ENCODE data around the gene TFCP2L1. TPM values are rescaled to one million over a fixed set of nuclear protein-coding genes. Genes with fewer than 3 reads are reported as not detected.

The TFCP2L1 gene
- total RNA-seq, 2 donors from 2014 or later: 0.03 TPM; not detected in 1

- ATAC-seq (replicated peaks): no peak
Measured at GRCh38 chr2:121245913-121246312, 39.1 kb downstream of the TFCP2L1 start.

GRCh38 chr2:121245120-121245820, 39.7 kb downstream of the TFCP2L1 start:
- Mint-ChIP-seq H3K4me3 (no peak overlapping the region), H3K4me1 (no peaks in the 10 kb centered on the region), H3K27me3 (peaks cover 3% of the 10 kb centered on the region), H3K36me3 (ENCODE audit: low read depth) (no peaks in the 10 kb centered on the region), H3K27ac (no peak overlapping the region), H3K9me3 (no peaks in the 10 kb centered on the region)
- no peak for ATAC-seq (replicated peaks)

More at GRCh38 chr2:121245913-121246312, 39.1 kb downstream of the TFCP2L1 start:
- Mint-ChIP-seq H3K36me3 (ENCODE audit: low read depth) (no peaks in the 10 kb centered on the region), H3K4me3 (no peak overlapping the region), H3K27me3 (peaks cover 3% of the 10 kb centered on the region), H3K27ac (no peak overlapping the region), H3K9me3 (no peaks in the 10 kb centered on the region), H3K4me1 (no peaks in the 10 kb centered on the region)

GRCh38 chr2:121244616-121245015, 40.4 kb downstream of the TFCP2L1 start:
- no peak overlapping the region for H3K27ac Mint-ChIP-seq
- no peaks in the 10 kb centered on the region for H3K9me3 Mint-ChIP-seq
- peaks cover 3% of the 10 kb centered on the region for H3K27me3 Mint-ChIP-seq
- no peak overlapping the region for H3K4me3 Mint-ChIP-seq
- ATAC-seq (replicated peaks): no peak
- H3K4me1 Mint-ChIP-seq: no peaks in the 10 kb centered on the region
- no peaks in the 10 kb centered on the region for H3K36me3 Mint-ChIP-seq (ENCODE audit: low read depth)

- no peaks in the 10 kb centered on the region for H3K4me1 Mint-ChIP-seq
- no peaks in the 10 kb centered on the region for H3K27me3 Mint-ChIP-seq
- no peak overlapping the region for H3K27ac Mint-ChIP-seq
- no peaks in the 10 kb centered on the region for H3K9me3 Mint-ChIP-seq
- H3K36me3 Mint-ChIP-seq (ENCODE audit: low read depth): no peaks in the 10 kb centered on the region
- ATAC-seq (replicated peaks): no peak
- H3K4me3 Mint-ChIP-seq: no peak overlapping the region
Measured at GRCh38 chr2:121243821-121244460, 41.1 kb downstream of the TFCP2L1 start.

GRCh38 chr2:121242976-121243375, 42.0 kb downstream of the TFCP2L1 start:
- H3K27ac Mint-ChIP-seq: no peak overlapping the region
- no peaks in the 10 kb centered on the region for H3K4me1 Mint-ChIP-seq
- no peaks in the 10 kb centered on the region for H3K36me3 Mint-ChIP-seq (ENCODE audit: low read depth)
- ATAC-seq (replicated peaks): no peak
- no peaks in the 10 kb centered on the region for H3K9me3 Mint-ChIP-seq
- no peak overlapping the region for H3K4me3 Mint-ChIP-seq
- no peaks in the 10 kb centered on the region for H3K27me3 Mint-ChIP-seq

GRCh38 chr2:121242175-121242875, 42.7 kb downstream of the TFCP2L1 start:
- H3K4me1 Mint-ChIP-seq: no peaks in the 10 kb centered on the region
- no peak overlapping the region for H3K4me3 Mint-ChIP-seq
- ATAC-seq (replicated peaks): no peak
- H3K27me3 Mint-ChIP-seq: no peaks in the 10 kb centered on the region
- H3K9me3 Mint-ChIP-seq: no peaks in the 10 kb centered on the region
- H3K36me3 Mint-ChIP-seq (ENCODE audit: low read depth): no peaks in the 10 kb centered on the region
- no peak overlapping the region for H3K27ac Mint-ChIP-seq

- no peaks in the 10 kb centered on the region for H3K9me3 Mint-ChIP-seq
Measured at GRCh38 chr2:121241466-121241865, 43.5 kb downstream of the TFCP2L1 start.

GRCh38 chr2:121240436-121240835, 44.6 kb downstream of the TFCP2L1 start:
- Mint-ChIP-seq H3K27me3 (peaks cover 5% of the 10 kb centered on the region), H3K4me1 (no peaks in the 10 kb centered on the region), H3K9me3 (no peaks in the 10 kb centered on the region)

More at GRCh38 chr2:121241466-121241865, 43.5 kb downstream of the TFCP2L1 start:
- no peak overlapping the region for H3K27ac Mint-ChIP-seq
- H3K4me1 Mint-ChIP-seq: no peaks in the 10 kb centered on the region
- H3K27me3 Mint-ChIP-seq: peaks cover 4% of the 10 kb centered on the region
- ATAC-seq (replicated peaks): no peak
- no peak overlapping the region for H3K4me3 Mint-ChIP-seq
- no peaks in the 10 kb centered on the region for H3K36me3 Mint-ChIP-seq (ENCODE audit: low read depth)

GRCh38 chr2:121239969-121240368, 45.0 kb downstream of the TFCP2L1 start:
- Mint-ChIP-seq H3K27me3 (peaks cover 5% of the 10 kb centered on the region), H3K27ac (no peak overlapping the region), H3K9me3 (no peaks in the 10 kb centered on the region), H3K4me1 (no peaks in the 10 kb centered on the region), H3K4me3 (no peak overlapping the region), H3K36me3 (ENCODE audit: low read depth) (no peaks in the 10 kb centered on the region)
- ATAC-seq (replicated peaks): no peak

More at GRCh38 chr2:121240436-121240835, 44.6 kb downstream of the TFCP2L1 start:
- Mint-ChIP-seq H3K27ac (no peak overlapping the region), H3K36me3 (ENCODE audit: low read depth) (no peaks in the 10 kb centered on the region), H3K4me3 (no peak overlapping the region)
- ATAC-seq (replicated peaks): no peak

- Mint-ChIP-seq H3K9me3 (no peaks in the 10 kb centered on the region), H3K27ac (no peak overlapping the region), H3K36me3 (ENCODE audit: low read depth) (no peaks in the 10 kb centered on the region), H3K4me1 (no peaks in the 10 kb centered on the region), H3K27me3 (peaks cover 5% of the 10 kb centered on the region), H3K4me3 (no peak overlapping the region)
- no peak for ATAC-seq (replicated peaks)
Measured at GRCh38 chr2:121239471-121239870, 45.5 kb downstream of the TFCP2L1 start.

- H3K4me1 Mint-ChIP-seq: no peaks in the 10 kb centered on the region
- H3K27me3 Mint-ChIP-seq: peaks cover 5% of the 10 kb centered on the region
- H3K27ac Mint-ChIP-seq: no peak overlapping the region
- H3K9me3 Mint-ChIP-seq: no peaks in the 10 kb centered on the region
- no peak overlapping the region for H3K4me3 Mint-ChIP-seq
- no peak for ATAC-seq (replicated peaks)
- no peaks in the 10 kb centered on the region for H3K36me3 Mint-ChIP-seq (ENCODE audit: low read depth)
Measured at GRCh38 chr2:121238828-121239227, 46.2 kb downstream of the TFCP2L1 start.

- ATAC-seq (replicated peaks): no peak
- Mint-ChIP-seq H3K36me3 (ENCODE audit: low read depth) (no peaks in the 10 kb centered on the region), H3K4me3 (no peak overlapping the region), H3K9me3 (no peaks in the 10 kb centered on the region), H3K4me1 (no peaks in the 10 kb centered on the region), H3K27me3 (peaks cover 5% of the 10 kb centered on the region), H3K27ac (no peak overlapping the region)
Measured at GRCh38 chr2:121237980-121238665, 46.9 kb downstream of the TFCP2L1 start.

GRCh38 chr2:121237336-121237979, 47.5 kb downstream of the TFCP2L1 start:
- H3K27ac Mint-ChIP-seq: no peak overlapping the region
- no peaks in the 10 kb centered on the region for H3K4me1 Mint-ChIP-seq
- no peak for ATAC-seq (replicated peaks)
- H3K36me3 Mint-ChIP-seq (ENCODE audit: low read depth): no peaks in the 10 kb centered on the region
- H3K27me3 Mint-ChIP-seq: peaks cover 5% of the 10 kb centered on the region
- no peak overlapping the region for H3K4me3 Mint-ChIP-seq
- no peaks in the 10 kb centered on the region for H3K9me3 Mint-ChIP-seq

GRCh38 chr2:121236650-121237180, 48.3 kb downstream of the TFCP2L1 start:
- no peak for ATAC-seq (replicated peaks)
- Mint-ChIP-seq H3K4me1 (no peaks in the 10 kb centered on the region), H3K4me3 (no peak overlapping the region), H3K36me3 (ENCODE audit: low read depth) (no peaks in the 10 kb centered on the region), H3K9me3 (no peaks in the 10 kb centered on the region), H3K27ac (no peak overlapping the region), H3K27me3 (peaks cover 5% of the 10 kb centered on the region)

Data from activated T-helper 17 cell treated with anti-CD3 and anti-CD28 coated beads, Interleukin-2, amount 50 U/mL, for 72 hours (primary cell).